Gastroesophageal sphincter (tissue), 3 donors: Measurements from ENCODE around the gene ANK2.

Experiments used
- EP300 ChIP-seq: sonication (generic); formaldehyde crosslinking; IDR thresholded peaks from one replicate; pipeline ENCODE4 v1.6.1; 2017; ENCODE audit warnings: antibody characterized with exemption, mild to moderate bottlenecking
- POLR2AphosphoS5 ChIP-seq: sonication (generic); formaldehyde crosslinking; IDR thresholded peaks from one replicate; pipeline ENCODE4 v1.6.1; 2017; ENCODE audit warnings: antibody characterized with exemption
- TF ChIP-seq, protein P1 (sequence below), 4 experiments: fragments of 200-600 bp in 2 of 4; fragments of 450-650 bp in 2 of 4; sonication (generic) in 1 of 4; IDR thresholded peaks; one replicate each; pipeline ENCODE4 v1.5.1; 2017 to 2019; ENCODE audit warnings: antibody characterized with exemption in 4 of 4, mild to moderate bottlenecking in 2 of 4, moderate library complexity in 2 of 4

DNA sequence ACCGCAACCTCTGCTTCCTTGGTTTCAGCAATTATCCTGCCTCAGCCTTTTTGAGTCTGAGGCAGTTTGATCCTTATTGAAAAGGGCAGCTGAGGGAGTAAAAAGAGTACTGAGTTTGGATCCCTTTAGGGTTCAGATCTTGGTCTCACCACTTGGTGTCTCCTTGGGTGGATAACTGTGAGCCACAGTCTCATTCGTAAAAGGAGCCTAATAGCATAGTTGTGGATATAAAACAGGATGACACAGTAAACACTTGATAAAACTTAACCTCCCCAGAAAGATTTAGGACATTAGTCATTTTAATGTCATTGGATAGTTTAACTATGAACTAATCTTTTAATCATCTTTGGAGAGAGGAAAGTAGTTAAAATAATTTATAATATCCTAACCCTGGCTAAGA lies 173.0 kb downstream of the ANK2 start:
- TF ChIP-seq, protein P1, sequence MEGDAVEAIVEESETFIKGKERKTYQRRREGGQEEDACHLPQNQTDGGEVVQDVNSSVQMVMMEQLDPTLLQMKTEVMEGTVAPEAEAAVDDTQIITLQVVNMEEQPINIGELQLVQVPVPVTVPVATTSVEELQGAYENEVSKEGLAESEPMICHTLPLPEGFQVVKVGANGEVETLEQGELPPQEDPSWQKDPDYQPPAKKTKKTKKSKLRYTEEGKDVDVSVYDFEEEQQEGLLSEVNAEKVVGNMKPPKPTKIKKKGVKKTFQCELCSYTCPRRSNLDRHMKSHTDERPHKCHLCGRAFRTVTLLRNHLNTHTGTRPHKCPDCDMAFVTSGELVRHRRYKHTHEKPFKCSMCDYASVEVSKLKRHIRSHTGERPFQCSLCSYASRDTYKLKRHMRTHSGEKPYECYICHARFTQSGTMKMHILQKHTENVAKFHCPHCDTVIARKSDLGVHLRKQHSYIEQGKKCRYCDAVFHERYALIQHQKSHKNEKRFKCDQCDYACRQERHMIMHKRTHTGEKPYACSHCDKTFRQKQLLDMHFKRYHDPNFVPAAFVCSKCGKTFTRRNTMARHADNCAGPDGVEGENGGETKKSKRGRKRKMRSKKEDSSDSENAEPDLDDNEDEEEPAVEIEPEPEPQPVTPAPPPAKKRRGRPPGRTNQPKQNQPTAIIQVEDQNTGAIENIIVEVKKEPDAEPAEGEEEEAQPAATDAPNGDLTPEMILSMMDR (IDR thresholded peaks at IDR 0.05), result no peak
- TF ChIP-seq POLR2AphosphoS5 (no peak), EP300 (no peak)
